C4-2B (cell line): ENCODE data around the gene SH3RF1.

Experiments used
- CTCF ChIP-seq: fragments of 450-650 bp; conservative IDR thresholded peaks from 2 replicates; pipeline ENCODE4 v1.5.1; 2017; ENCODE audit warnings: mild to moderate bottlenecking
- ZFX ChIP-seq: fragments of 450-650 bp; IDR thresholded peaks from 2 replicates; pipeline ENCODE4 v1.6.1; 2017

DNA sequence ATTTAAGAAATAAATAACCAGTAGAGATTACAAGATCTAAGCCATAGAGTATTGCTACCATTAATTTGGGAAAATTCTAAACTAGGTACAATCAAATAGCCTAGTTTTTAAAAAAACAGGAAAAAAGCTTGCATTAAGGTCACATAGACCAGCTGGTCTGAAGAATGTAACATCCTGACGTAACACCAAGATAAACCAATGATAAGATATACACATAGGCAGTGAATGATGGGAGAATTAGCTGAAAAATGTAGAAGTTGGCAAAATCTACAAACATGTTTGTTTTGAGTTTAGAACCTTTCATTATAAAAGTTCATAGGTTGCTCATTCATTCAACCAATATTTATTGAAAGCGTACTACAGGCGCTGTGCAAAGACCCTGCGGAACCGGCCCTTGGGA is 120.0 kb downstream of the SH3RF1 start:
- TF ChIP-seq CTCF (no peak), ZFX (no peak)
